Measurements from ENCODE around the gene ZBTB46. TPM values are rescaled to one million over a fixed set of nuclear protein-coding genes. Genes with fewer than 3 reads are reported as not detected.
"Not testable (repeated sequence)": the region's sequence is repeated elsewhere in the genome, so short reads cannot be mapped to it uniquely, and the experiment has no call there.

ZBTB46 gene
- total RNA-seq, 2 donors from 2014 or later, result 0.21 to 0.72 TPM

DNA sequence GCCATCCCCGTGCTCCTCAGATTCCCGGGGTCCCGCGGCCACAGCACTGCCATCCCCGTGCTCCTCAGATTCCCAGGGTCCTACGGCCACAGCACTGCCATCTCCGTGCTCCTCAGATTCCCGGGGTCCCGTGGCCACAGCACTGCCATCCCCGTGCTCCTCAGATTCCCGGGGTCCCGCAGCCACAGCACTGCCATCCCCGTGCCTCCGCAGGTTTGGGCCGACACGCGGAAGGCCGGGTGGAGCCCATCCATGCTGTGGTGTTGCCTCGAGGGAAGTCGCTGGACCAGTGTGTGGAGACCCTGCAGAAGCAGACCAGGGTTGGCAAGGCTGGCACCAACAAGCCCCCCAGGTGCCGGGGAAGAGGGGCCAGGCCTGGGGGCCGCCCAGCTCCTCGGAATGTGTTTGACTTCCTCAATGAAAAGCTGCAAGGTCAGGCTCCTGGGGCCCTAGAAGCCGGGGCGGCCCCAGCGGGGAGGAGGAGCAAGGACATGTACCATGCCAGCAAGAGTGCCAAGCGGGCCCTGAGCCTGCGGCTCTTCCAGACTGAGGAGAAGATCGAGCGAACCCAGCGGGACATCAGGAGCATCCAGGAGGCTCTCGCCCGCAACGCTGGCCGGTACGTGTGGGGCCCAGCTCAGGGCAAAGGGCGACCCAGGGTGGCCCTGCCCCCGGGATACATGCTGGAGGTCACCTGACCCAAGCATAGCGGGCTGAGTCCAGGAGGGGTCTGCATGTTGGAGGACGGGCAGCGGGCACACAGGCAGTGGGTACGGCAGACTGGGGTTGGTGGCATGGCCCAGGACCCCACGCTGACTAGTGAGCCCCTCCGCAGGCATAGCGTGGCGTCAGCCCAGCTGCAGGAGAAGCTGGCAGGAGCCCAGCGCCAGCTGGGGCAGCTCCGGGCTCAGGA is 95.9 kb downstream of the ZBTB46 start:
- peak overlapping the region; percentile 92 for H3K4me3 Mint-ChIP-seq
- H3K27me3 Mint-ChIP-seq, result no peaks in the 10 kb centered on the region
- ATAC-seq, result no peak
- H3K9me3 ChIP-seq (ENCODE audit: control insufficient read depth, low read length, poor library complexity, severe bottlenecking), result no peaks in the 10 kb centered on the region
- peaks cover 16% of the 10 kb centered on the region for H3K4me1 Mint-ChIP-seq
- DNase-seq, result no peak
- peak overlapping the region; percentile 79 for H3K27ac Mint-ChIP-seq
- peaks cover 3% of the 10 kb centered on the region for H3K36me3 Mint-ChIP-seq (ENCODE audit: low read depth)

GRCh38 chr20:63734111-63734945 is 96.7 kb downstream of the ZBTB46 start:
- peaks cover 3% of the 10 kb centered on the region for H3K36me3 Mint-ChIP-seq (ENCODE audit: low read depth)
- peak overlapping the region; percentile 35 for H3K27ac Mint-ChIP-seq

DNA sequence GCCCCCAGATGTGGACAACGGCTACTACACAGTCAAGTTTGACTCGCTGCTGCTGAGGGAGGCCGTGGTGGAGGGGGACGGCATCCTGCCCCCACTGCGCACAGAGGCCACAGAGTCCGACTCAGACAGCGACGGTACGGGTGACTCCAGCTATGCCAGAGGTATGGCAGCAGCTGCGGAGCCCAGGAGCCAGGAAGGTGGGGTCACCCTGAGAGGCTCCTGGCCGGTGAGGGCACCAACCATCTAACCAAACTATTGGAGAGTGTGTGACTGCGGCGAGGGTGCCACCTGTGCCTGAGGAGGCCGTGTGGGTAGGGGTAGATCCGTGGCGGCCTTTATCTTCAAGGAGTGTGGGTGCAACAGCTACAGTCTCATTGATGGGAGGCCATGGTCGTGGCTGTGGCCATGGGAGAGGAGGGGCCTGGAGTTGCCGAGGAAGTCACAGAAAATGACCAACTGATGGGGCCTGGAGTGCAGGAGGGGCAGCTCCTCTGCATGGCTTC is 97.4 kb downstream of the ZBTB46 start:
- Mint-ChIP-seq H3K27me3 (no peaks in the 10 kb centered on the region), H3K27ac (peak overlapping the region; percentile 35)

More at GRCh38 chr20:63734111-63734945, 96.7 kb downstream of the ZBTB46 start:
- DNase-seq (no peak), ATAC-seq (no peak)
- Mint-ChIP-seq H3K27me3 (no peaks in the 10 kb centered on the region), H3K4me3 (no peak overlapping the region), H3K4me1 (peaks cover 20% of the 10 kb centered on the region)
- no peaks in the 10 kb centered on the region for H3K9me3 ChIP-seq (ENCODE audit: control insufficient read depth, low read length, poor library complexity, severe bottlenecking)

GRCh38 chr20:63733117-63733516 is 97.9 kb downstream of the ZBTB46 start:
- Mint-ChIP-seq H3K4me1 (peaks cover 28% of the 10 kb centered on the region), H3K36me3 (ENCODE audit: low read depth) (peaks cover 3% of the 10 kb centered on the region), H3K27me3 (no peaks in the 10 kb centered on the region), H3K4me3 (no peak overlapping the region), H3K27ac (no peak overlapping the region)
- DNase-seq, result no peak
- no peak for ATAC-seq
- no peaks in the 10 kb centered on the region for H3K9me3 ChIP-seq (ENCODE audit: control insufficient read depth, low read length, poor library complexity, severe bottlenecking)

More for the DNA sequence above, 97.4 kb downstream of the ZBTB46 start:
- H3K36me3 Mint-ChIP-seq (ENCODE audit: low read depth), result peaks cover 3% of the 10 kb centered on the region
- H3K4me1 Mint-ChIP-seq, result peaks cover 23% of the 10 kb centered on the region
- no peak overlapping the region for H3K4me3 Mint-ChIP-seq
- no peaks in the 10 kb centered on the region for H3K9me3 ChIP-seq (ENCODE audit: control insufficient read depth, low read length, poor library complexity, severe bottlenecking)
- DNase-seq (no peak), ATAC-seq (no peak)

DNA sequence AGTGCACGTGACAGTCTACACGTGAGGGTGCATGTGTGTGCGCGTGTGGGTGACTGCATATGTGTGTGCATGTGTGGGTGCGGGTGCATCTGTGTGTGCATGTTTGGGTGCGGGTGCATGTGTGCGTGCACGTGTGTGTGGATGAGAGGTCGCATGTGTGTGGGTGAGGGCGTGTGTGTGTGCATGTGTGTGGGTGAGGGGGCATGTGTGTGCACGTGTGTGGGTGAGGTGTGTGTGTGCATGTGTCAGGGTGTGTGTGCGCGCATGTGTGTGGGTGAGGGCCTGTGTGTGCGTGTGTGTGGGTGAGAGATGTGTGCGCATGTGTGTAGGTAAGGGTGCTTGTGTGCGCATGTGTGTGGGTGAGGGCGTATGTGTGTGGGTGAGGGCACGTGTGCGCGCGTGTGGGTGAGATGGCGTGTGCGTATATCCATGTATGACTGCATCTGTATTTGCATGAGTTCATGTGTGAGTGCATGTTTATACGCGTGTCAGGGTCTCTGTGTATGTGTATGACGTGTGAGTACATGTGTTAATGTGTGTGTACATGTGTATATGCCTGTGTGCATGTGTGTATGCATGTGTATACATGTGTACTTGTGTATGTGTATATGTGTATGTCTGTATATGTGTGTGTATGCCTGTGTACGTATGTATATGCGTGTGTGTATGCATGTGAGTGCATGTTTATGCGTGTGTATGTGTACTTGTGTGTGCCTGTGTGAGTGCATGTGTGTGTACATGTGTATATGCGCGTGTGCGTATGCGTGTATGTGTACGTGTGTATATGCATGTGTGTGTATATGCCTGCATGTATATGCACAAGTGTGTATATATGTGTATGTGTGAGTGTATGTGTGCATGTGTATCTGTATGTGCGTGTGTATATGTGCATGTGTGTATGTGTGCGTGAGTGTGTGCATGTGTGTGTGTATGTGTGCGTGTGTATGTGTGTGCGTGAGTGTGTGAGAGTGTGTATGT is 98.7 kb downstream of the ZBTB46 start:
- H3K27ac Mint-ChIP-seq, result no peak overlapping the region
- peaks cover 31% of the 10 kb centered on the region for H3K4me1 Mint-ChIP-seq
- H3K36me3 Mint-ChIP-seq (ENCODE audit: low read depth), result peaks cover 3% of the 10 kb centered on the region
- no peaks in the 10 kb centered on the region for H3K9me3 ChIP-seq (ENCODE audit: control insufficient read depth, low read length, poor library complexity, severe bottlenecking)
- DNase-seq, result no peak
- no peak for ATAC-seq
- no peak overlapping the region for H3K4me3 Mint-ChIP-seq
- H3K27me3 Mint-ChIP-seq, result no peaks in the 10 kb centered on the region

GRCh38 chr20:63731410-63731809 is 99.7 kb downstream of the ZBTB46 start:
- peaks cover 3% of the 10 kb centered on the region for H3K36me3 Mint-ChIP-seq (ENCODE audit: low read depth)

DNA sequence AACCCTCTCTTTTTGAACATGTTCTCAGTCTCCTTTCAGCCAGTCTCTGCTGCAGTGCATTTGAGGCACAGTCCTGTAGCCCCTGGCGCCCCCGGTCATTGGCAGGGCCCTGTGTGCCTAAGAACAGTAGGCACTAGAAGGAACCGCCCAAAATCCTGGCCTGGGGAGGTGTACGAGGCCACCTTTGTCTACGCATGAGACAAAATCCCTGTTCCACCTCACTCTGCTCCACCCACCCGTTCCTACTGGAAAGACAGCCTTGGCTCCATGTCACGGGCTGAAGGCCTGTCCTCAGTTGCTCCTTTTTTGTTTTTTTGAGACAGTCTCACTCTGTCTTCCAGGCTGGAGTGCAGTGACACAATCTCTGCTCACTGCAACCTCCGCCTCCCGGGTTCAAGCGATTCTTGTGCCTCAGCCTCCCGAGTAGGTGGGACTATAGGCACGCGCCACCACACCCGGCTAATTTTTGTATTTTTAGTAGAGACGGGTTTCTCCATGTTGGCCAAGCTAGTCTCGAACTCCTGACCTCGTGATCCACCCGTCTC is 100.8 kb downstream of the ZBTB46 start:
- not testable (repeated sequence) for H3K27ac Mint-ChIP-seq; H3K27me3 Mint-ChIP-seq; H3K4me3 Mint-ChIP-seq; DNase-seq; ATAC-seq; H3K36me3 Mint-ChIP-seq (ENCODE audit: low read depth); H3K9me3 ChIP-seq (ENCODE audit: control insufficient read depth, low read length, poor library complexity, severe bottlenecking)
- peaks cover 22% of the 10 kb centered on the region for H3K4me1 Mint-ChIP-seq

More at GRCh38 chr20:63731410-63731809, 99.7 kb downstream of the ZBTB46 start:
- Mint-ChIP-seq H3K27me3 (no peaks in the 10 kb centered on the region), H3K4me3 (no peak overlapping the region), H3K4me1 (peaks cover 33% of the 10 kb centered on the region), H3K27ac (no peak overlapping the region)
- H3K9me3 ChIP-seq (ENCODE audit: control insufficient read depth, low read length, poor library complexity, severe bottlenecking), result no peaks in the 10 kb centered on the region
- ATAC-seq (no peak), DNase-seq (no peak)

- H3K4me1 Mint-ChIP-seq, result peaks cover 18% of the 10 kb centered on the region
- H3K4me3 Mint-ChIP-seq; H3K36me3 Mint-ChIP-seq (ENCODE audit: low read depth); H3K27me3 Mint-ChIP-seq; ATAC-seq; DNase-seq; H3K9me3 ChIP-seq (ENCODE audit: control insufficient read depth, low read length, poor library complexity, severe bottlenecking): not testable (repeated sequence)
- H3K27ac Mint-ChIP-seq, result peak overlapping the region; percentile 69
These were observed 108.0 kb downstream of the ZBTB46 start for GRCh38 chr20:63722967-63723622.

GRCh38 chr20:63718996-63719395 is 112.1 kb downstream of the ZBTB46 start:
- Mint-ChIP-seq H3K4me1 (peaks cover 25% of the 10 kb centered on the region), H3K27me3 (no peaks in the 10 kb centered on the region), H3K36me3 (ENCODE audit: low read depth) (peaks cover 14% of the 10 kb centered on the region), H3K27ac (no peak overlapping the region), H3K4me3 (no peak overlapping the region)
- H3K9me3 ChIP-seq (ENCODE audit: control insufficient read depth, low read length, poor library complexity, severe bottlenecking), result peaks cover 4% of the 10 kb centered on the region
- no peak for DNase-seq
- no peak for ATAC-seq

DNA sequence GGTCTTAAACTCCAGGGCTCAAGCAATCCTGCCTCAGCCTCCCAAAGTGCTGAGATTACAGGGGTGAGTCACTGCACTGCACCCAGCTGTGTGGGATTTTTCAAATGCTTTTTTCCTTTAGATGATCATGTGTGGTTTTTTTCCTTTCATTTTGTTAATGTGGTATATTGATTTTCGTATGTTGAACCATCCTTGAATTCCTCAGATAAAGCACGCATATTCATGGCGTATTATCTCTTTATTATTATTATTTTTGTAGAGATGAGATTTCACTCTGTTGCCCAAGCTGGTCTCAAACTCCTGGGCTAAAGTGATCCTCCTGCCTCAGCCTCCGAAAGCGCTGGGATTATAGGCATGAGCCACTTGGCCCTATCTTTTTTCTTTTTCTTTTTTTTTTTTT is 116.2 kb downstream of the ZBTB46 start:
- H3K27me3 Mint-ChIP-seq, result no peaks in the 10 kb centered on the region
- no peak overlapping the region for H3K4me3 Mint-ChIP-seq
- peaks cover 4% of the 10 kb centered on the region for H3K9me3 ChIP-seq (ENCODE audit: control insufficient read depth, low read length, poor library complexity, severe bottlenecking)
- no peak for ATAC-seq
- no peak for DNase-seq
- peaks cover 23% of the 10 kb centered on the region for H3K4me1 Mint-ChIP-seq
- no peak overlapping the region for H3K27ac Mint-ChIP-seq
- peaks cover 12% of the 10 kb centered on the region for H3K36me3 Mint-ChIP-seq (ENCODE audit: low read depth)

GRCh38 chr20:63712191-63712590 is 118.9 kb downstream of the ZBTB46 start:
- peaks cover 5% of the 10 kb centered on the region for H3K36me3 Mint-ChIP-seq (ENCODE audit: low read depth)
- H3K4me1 Mint-ChIP-seq, result peaks cover 26% of the 10 kb centered on the region
- peak overlapping the region; percentile 2 for H3K4me3 Mint-ChIP-seq
- no peak overlapping the region for H3K27ac Mint-ChIP-seq
- H3K9me3 ChIP-seq (ENCODE audit: control insufficient read depth, low read length, poor library complexity, severe bottlenecking), result peaks cover 4% of the 10 kb centered on the region
- H3K27me3 Mint-ChIP-seq, result no peaks in the 10 kb centered on the region
- ATAC-seq (no peak), DNase-seq (no peak)

Data from T-helper 17 cell (primary cell).